Stimulated activated naive CD8-positive, alpha-beta T cell treated with anti-CD3 and anti-CD28 coated beads, Interleukin-15, amount 100 ng/mL, for 72 hours (primary cell): ENCODE data around the gene LGALS4.
"Not testable (repeated sequence)": the region's sequence is repeated elsewhere in the genome, so short reads cannot be mapped to it uniquely, and the experiment has no call there.

Experiments used
- ATAC-seq: fragments of 150-1000 bp; cut with Tn5 transposase; 2 replicates; pipeline ENCODE4 v1.10.0; 2021; ENCODE audit warnings: mild to moderate bottlenecking, moderate library complexity
- DNase-seq, 2 donors: peaks; one replicate each; pipeline ENCODE4 v3.0.0; 2021 to 2022
- H3K27ac Mint-ChIP-seq, 2 donors: one replicate each; pipeline ENCODE4 v1.8.0; 2022; ENCODE audit warnings: mild to moderate bottlenecking in 2 of 2, mixed read lengths in 2 of 2, moderate library complexity in 2 of 2
- H3K27me3 Mint-ChIP-seq: one replicate; pipeline ENCODE4 v1.8.0; 2022; ENCODE audit warnings: mixed read lengths
- H3K4me1 Mint-ChIP-seq: one replicate; pipeline ENCODE4 v1.8.0; 2022; ENCODE audit warnings: mild to moderate bottlenecking, mixed read lengths
- H3K4me3 Mint-ChIP-seq, 2 donors: one replicate each; pipeline ENCODE4 v1.8.0; 2022; ENCODE audit warnings: mild to moderate bottlenecking in 2 of 2, mixed read lengths in 2 of 2, moderate library complexity in 1 of 2
- H3K9me3 Mint-ChIP-seq, 2 donors: one replicate each; pipeline ENCODE4 v1.8.0; 2022; ENCODE audit warnings: mixed read lengths in 2 of 2

The LGALS4 gene

GRCh38 chr19:38760805-38761517 is 51.8 kb downstream of the LGALS4 start:
- not testable (repeated sequence) for ATAC-seq, H3K27me3 Mint-ChIP-seq, H3K9me3 Mint-ChIP-seq

DNA sequence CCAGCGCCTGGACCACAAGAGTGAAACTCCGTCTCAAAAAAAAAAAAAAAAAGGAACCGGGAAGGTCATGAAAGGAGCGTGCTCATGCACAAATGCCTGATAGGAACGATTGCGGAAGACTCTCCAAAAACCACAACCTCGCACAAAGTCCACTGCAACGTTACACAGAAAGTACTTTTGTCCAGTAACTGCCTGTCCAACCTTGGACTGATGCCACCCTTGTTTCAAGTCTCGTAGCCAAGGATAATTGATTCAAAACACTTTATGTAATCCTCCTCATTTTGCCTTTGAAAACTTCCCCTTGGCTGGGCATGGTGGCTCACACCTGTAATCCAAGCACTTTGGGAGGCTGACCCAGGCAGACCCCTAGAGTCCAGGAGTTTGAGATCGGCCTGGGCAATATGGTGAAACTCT is 53.1 kb downstream of the LGALS4 start:
- DNase-seq (no peak), ATAC-seq (no peak)
- H3K4me3 Mint-ChIP-seq = no peak overlapping the region
- H3K27ac Mint-ChIP-seq = peak overlapping the region in 1 of 2 donors; percentile 6
- H3K9me3 Mint-ChIP-seq = no peaks in the 10 kb centered on the region
- no peaks in the 10 kb centered on the region for H3K4me1 Mint-ChIP-seq
- no peaks in the 10 kb centered on the region for H3K27me3 Mint-ChIP-seq

More at GRCh38 chr19:38760805-38761517, 51.8 kb downstream of the LGALS4 start:
- H3K27ac Mint-ChIP-seq, H3K4me3 Mint-ChIP-seq, H3K4me1 Mint-ChIP-seq, DNase-seq: not testable (repeated sequence)

DNA sequence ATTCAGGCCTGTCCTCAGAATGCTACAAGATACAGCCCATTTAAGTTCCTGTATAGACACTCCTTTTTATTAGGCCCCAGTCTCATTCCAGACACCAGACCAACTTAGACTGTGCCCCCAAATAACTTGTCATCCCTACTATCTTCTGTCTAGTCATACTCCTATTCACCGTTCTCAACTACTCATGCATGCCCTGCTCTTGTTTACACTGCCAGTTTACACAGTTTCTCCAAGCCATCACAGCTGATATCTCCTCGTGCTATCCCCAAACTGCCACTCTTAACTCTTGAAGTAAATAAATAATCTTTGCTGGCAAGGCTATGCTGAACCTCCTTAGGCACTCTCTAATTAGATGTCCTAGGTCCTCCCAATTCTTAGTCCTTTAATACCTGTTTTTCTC is 58.5 kb downstream of the LGALS4 start:
- DNase-seq, H3K27ac Mint-ChIP-seq, H3K9me3 Mint-ChIP-seq, ATAC-seq, H3K4me1 Mint-ChIP-seq, H3K4me3 Mint-ChIP-seq: not testable (repeated sequence)
- peaks cover 12% of the 10 kb centered on the region for H3K27me3 Mint-ChIP-seq

DNA sequence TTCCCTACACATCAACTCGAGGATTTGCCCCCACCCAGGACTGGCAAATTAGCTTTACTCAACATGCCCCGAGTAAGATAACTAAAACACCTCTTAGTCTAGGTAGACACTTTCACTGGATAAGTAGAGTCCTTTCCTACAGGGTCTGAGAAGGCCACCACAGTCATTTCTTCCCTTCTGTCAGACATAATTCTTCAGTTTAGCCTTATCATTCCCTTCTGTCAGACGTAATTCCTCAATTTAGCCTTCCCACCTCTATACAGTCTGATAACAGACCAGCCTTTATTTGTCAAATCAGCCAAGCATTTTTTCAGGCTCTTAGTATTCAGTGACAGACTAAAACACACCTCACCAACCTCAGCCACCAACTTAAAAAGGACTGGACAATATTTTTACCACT is 59.0 kb downstream of the LGALS4 start:
- not testable (repeated sequence) for H3K4me3 Mint-ChIP-seq

More for the DNA sequence above, 59.0 kb downstream of the LGALS4 start:
- H3K9me3 Mint-ChIP-seq, ATAC-seq, H3K27ac Mint-ChIP-seq, DNase-seq, H3K4me1 Mint-ChIP-seq: not testable (repeated sequence)
- H3K27me3 Mint-ChIP-seq = peaks cover 12% of the 10 kb centered on the region
